ENCODE results near the gene TBC1D17. TPM values are rescaled to one million over a fixed set of nuclear protein-coding genes. Genes with fewer than 3 reads are reported as not detected.

Gene TBC1D17
- total RNA-seq, 2 donors from 2014 or later, result 27.9 to 31.7 TPM

DNA sequence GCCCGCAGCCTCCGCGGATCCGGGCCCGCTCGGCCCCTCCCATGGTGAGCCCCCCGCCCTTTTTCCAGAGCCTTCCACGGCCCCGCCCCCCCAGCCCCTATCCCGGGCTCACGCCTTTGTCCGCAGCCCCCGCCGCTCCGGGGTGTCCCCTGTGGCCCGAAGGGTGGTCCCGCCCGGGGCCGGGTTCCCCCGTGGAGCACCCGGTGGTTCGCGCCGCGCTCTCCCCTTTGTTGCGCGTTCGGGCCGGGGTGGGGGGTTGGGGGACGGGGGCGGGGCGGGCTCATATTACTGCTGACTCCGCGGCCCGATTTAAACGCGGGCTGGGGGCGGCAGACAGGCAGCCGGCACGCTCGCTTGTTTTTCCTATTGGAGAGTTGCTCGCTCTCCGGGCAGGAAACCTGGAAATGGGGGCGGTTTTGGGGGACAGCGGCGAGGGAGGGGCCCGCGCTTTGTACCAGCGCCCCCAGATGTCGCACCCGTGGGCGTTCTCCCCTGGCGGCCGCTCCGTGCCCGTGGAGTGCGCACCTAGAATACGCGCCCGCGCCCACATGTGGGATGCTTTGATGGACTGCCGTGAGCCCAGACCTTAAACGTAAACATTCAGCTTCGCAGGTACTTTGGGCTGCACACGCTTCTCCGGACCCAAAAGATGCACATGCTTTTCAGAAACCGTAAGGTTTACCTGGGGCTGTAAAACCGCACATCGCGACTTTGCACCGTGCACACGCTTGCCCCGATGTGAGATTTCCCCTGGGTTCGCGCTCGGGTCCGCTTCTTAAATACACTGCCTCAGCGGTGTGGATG is 25.8 kb upstream of the TBC1D17 start:
- H3K4me3 ChIP-seq, result peak overlapping the region; percentile 86
- no peaks in the 10 kb centered on the region for H3K27me3 ChIP-seq (replicated peaks; ENCODE audit: insufficient read depth)
- H3K36me3 ChIP-seq, result peaks cover 14% of the 10 kb centered on the region
- H3K9me3 ChIP-seq, result no peaks in the 10 kb centered on the region
- DNase-seq (ENCODE audit: low spot score) (no peak), ATAC-seq (ENCODE audit: insufficient number of reproducible peaks, low FRiP score, low read depth) (no peak)
- TF ChIP-seq, protein P1, sequence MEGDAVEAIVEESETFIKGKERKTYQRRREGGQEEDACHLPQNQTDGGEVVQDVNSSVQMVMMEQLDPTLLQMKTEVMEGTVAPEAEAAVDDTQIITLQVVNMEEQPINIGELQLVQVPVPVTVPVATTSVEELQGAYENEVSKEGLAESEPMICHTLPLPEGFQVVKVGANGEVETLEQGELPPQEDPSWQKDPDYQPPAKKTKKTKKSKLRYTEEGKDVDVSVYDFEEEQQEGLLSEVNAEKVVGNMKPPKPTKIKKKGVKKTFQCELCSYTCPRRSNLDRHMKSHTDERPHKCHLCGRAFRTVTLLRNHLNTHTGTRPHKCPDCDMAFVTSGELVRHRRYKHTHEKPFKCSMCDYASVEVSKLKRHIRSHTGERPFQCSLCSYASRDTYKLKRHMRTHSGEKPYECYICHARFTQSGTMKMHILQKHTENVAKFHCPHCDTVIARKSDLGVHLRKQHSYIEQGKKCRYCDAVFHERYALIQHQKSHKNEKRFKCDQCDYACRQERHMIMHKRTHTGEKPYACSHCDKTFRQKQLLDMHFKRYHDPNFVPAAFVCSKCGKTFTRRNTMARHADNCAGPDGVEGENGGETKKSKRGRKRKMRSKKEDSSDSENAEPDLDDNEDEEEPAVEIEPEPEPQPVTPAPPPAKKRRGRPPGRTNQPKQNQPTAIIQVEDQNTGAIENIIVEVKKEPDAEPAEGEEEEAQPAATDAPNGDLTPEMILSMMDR (IDR thresholded peaks at IDR 0.05), result no peak
- H3K27ac ChIP-seq, result peak overlapping the region; percentile 94 to 97
- peaks cover 10 to 32% of the 10 kb centered on the region in 2 donors for H3K4me1 ChIP-seq (ENCODE audit: control insufficient read depth in 1 of 2, low read depth in 2 of 2)

DNA sequence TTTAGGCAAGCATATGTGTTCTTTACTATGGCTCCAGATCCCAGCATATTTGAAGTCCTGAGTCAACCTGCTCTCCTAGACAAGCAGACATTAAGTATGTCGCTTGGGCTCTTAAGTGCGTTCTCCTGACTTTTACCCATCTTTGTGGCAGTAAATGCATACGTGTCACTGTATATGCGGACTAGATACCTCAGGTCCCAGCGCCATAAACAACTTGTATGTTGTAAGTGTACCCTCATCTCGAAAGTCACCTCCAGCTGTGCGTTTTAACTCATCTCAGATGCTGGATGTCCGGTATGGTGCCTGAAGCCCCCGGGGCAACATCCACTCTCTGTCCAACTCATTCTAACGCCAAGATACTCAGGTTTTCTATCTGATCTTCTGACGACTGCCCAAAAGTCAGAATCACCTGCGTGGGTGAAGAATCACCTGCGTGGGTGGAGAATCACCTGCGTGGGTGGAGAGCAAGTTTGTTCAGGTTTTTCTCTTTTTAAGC is 24.8 kb upstream of the TBC1D17 start:
- Histone ChIP-seq H3K4me3 (peak overlapping the region; percentile 86), H3K27ac (no peak overlapping the region), H3K27me3 (replicated peaks; ENCODE audit: insufficient read depth) (no peaks in the 10 kb centered on the region), H3K9me3 (no peaks in the 10 kb centered on the region), H3K36me3 (peaks cover 24% of the 10 kb centered on the region), H3K4me1 (ENCODE audit: control insufficient read depth in 1 of 2, low read depth in 2 of 2) (peaks cover 10 to 32% of the 10 kb centered on the region in 2 donors)
- TF ChIP-seq, protein P1 (IDR thresholded peaks at IDR 0.05), result no peak
- no peak for ATAC-seq (ENCODE audit: insufficient number of reproducible peaks, low FRiP score, low read depth)
- DNase-seq (ENCODE audit: low spot score), result no peak

DNA sequence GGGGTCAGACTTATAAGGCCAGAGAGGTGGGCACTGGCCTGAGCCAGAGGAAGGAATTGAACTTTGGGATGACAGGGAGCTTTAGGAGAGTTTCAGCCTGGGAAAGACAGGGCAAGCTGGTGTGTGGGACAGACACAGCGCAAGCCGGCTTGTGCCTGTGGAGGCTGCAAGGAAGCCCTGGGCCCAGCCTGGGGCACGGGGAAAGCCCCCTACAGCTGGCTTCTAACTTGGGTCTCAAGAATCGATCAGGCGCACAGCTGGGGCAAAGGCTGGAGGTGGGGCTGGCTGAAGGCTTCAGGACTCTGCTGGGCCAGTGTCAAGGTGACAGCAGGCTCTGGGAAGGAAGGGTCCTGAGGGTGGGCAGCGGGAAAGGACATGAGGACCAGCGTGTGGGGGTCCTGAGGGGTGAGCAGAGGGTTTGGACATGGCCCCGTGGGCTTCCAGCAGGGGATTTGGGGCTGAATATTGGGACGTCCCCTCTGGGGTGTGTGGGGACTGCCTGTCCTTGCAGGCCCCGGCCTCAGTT is 23.6 kb upstream of the TBC1D17 start:
- ATAC-seq (ENCODE audit: insufficient number of reproducible peaks, low FRiP score, low read depth) (no peak), DNase-seq (ENCODE audit: low spot score) (no peak)
- no peak overlapping the region for H3K4me3 ChIP-seq
- peaks cover 10 to 32% of the 10 kb centered on the region in 2 donors for H3K4me1 ChIP-seq (ENCODE audit: control insufficient read depth in 1 of 2, low read depth in 2 of 2)
- H3K9me3 ChIP-seq, result no peaks in the 10 kb centered on the region
- H3K36me3 ChIP-seq, result peaks cover 35% of the 10 kb centered on the region
- no peak overlapping the region for H3K27ac ChIP-seq
- H3K27me3 ChIP-seq (replicated peaks; ENCODE audit: insufficient read depth), result no peaks in the 10 kb centered on the region
- TF ChIP-seq, protein P1 (IDR thresholded peaks at IDR 0.05), result no peak

DNA sequence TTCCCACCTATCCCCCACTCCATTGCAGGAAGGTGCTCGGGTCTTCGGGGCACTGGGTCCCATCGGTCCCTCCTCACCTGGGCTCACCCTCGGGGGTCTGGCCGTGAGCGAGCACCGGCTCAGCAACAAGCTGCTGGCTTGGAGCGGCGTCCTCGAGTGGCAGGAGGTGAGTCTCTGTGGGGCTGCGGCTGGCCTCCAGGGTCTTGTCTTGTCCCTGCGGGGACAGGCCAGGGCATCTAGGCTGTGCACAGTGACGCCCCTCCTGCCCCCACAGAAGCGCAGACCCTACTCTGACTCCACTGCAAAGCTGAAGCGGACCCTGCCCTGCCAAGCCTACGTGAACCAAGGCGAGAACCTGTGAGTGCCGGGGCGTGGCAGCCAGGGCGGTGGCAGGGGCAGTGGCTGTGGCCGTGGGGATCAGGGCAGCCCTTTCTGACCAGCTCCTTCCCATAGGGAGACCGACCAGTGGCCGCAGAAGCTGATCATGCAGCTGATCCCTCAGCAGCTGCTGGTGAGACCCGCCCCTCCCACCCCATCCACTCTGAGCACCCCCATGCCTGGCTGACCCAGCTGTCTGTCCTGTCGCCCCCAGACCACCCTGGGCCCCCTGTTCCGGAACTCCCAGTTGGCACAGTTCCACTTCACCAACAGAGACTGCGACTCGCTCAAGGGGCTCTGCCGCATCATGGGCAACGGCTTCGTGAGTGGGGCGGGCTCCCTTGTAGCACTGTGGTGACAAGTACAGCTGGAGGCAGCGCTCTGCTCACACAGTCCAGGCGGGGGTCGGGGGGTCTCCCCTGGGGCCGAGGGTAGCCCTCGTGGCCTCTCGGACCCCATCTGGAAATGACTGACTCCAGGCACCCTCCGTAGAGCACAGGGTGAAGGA is 22.9 kb upstream of the TBC1D17 start:
- Histone ChIP-seq H3K27ac (no peak overlapping the region), H3K9me3 (no peaks in the 10 kb centered on the region), H3K27me3 (replicated peaks; ENCODE audit: insufficient read depth) (no peaks in the 10 kb centered on the region), H3K36me3 (peaks cover 39% of the 10 kb centered on the region), H3K4me1 (ENCODE audit: control insufficient read depth in 1 of 2, low read depth in 2 of 2) (peaks cover 10 to 32% of the 10 kb centered on the region in 2 donors), H3K4me3 (no peak overlapping the region)
- TF ChIP-seq, protein P1 (IDR thresholded peaks at IDR 0.05), result no peak
- no peak for ATAC-seq (ENCODE audit: insufficient number of reproducible peaks, low FRiP score, low read depth)
- no peak for DNase-seq (ENCODE audit: low spot score)

DNA sequence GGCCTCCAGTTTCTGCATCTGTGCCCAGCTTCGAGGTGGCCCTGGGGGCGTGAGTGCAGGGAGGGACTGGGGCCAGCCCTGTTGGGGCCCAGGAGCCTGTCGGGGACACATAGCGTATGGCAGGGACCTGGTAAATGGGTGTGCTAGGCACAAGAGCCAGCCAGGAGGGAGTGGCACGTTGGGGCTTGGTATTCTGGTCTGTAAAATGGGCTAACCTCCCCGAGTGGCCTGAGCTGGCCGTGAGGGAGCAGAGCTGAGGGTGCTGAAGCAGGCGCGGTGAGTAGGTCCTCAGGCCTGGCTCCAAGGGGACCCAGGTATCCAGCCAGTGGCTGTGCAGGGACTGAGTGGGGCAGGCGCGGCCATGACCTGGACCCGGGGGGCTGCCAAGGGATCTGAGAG is 22.2 kb upstream of the TBC1D17 start:
- Histone ChIP-seq H3K36me3 (peaks cover 41% of the 10 kb centered on the region), H3K9me3 (no peaks in the 10 kb centered on the region), H3K27me3 (replicated peaks; ENCODE audit: insufficient read depth) (no peaks in the 10 kb centered on the region), H3K27ac (no peak overlapping the region), H3K4me1 (ENCODE audit: control insufficient read depth in 1 of 2, low read depth in 2 of 2) (peaks cover 7 to 28% of the 10 kb centered on the region in 2 donors), H3K4me3 (no peak overlapping the region)
- TF ChIP-seq, protein P1 (IDR thresholded peaks at IDR 0.05), result no peak
- ATAC-seq (ENCODE audit: insufficient number of reproducible peaks, low FRiP score, low read depth), result no peak
- no peak for DNase-seq (ENCODE audit: low spot score)

Data from thoracic aorta (tissue), 2 donors.